D721Med (cell line): ENCODE data around the gene FBRSL1.

Experiments
- DNase-seq: peaks from one replicate; pipeline ENCODE4 v3.0.0; 2011; ENCODE audit warnings: low spot score; ENCODE audit not compliant: insufficient read length
- FAIRE-seq: peaks from 2 replicates; lab custom pipeline; 2011; peaks lifted over from hg19 to GRCh38; lab: Jason Lieb, UNC
- CTCF ChIP-seq: IDR thresholded peaks from 2 replicates; pipeline ENCODE4 v1.5.1; 2012; ENCODE audit warnings: mild to moderate bottlenecking, control low read depth; ENCODE audit not compliant: insufficient read depth; ENCODE audit errors: missing control alignments

Gene FBRSL1

GRCh38 chr12:132479291-132479690 is 10.7 kb upstream of the FBRSL1 start:
- FAIRE-seq (no peak), DNase-seq (no peak)
- no peak for TF ChIP-seq CTCF

- no peak for DNase-seq
- no peak for FAIRE-seq
- TF ChIP-seq CTCF: no peak
Measured at GRCh38 chr12:132479938-132480622, 9.9 kb upstream of the FBRSL1 start.

- FAIRE-seq: no peak
Measured at GRCh38 chr12:132480623-132481132, 9.3 kb upstream of the FBRSL1 start.

GRCh38 chr12:132481345-132481744 is 8.6 kb upstream of the FBRSL1 start:
- no peak for DNase-seq

More at GRCh38 chr12:132480623-132481132, 9.3 kb upstream of the FBRSL1 start:
- DNase-seq: no peak
- no peak for TF ChIP-seq CTCF

GRCh38 chr12:132481771-132482745 is 7.9 kb upstream of the FBRSL1 start:
- no peak for TF ChIP-seq CTCF
- FAIRE-seq: no peak
- DNase-seq: no peak

More at GRCh38 chr12:132481345-132481744, 8.6 kb upstream of the FBRSL1 start:
- no peak for FAIRE-seq
- no peak for TF ChIP-seq CTCF

GRCh38 chr12:132482771-132483170 is 7.2 kb upstream of the FBRSL1 start:
- FAIRE-seq: no peak

More at GRCh38 chr12:132482771-132483170, 7.2 kb upstream of the FBRSL1 start:
- no peak for TF ChIP-seq CTCF
- no peak for DNase-seq
